Smooth muscle cell (in vitro differentiated cells): ENCODE data around the gene SERGEF. TPM values are rescaled to one million over a fixed set of nuclear protein-coding genes. Genes with fewer than 3 reads are reported as not detected.
A peak's percentile ranks its signal among the peaks of the same experiment; 100 is the strongest.

Source experiments
- DNase-seq: peaks from one replicate; lab custom pipeline; 2025; ENCODE audit not compliant: unreplicated experiment; lab: John Stamatoyannopoulos, UW
- H2AFZ ChIP-seq: fragments of 200-600 bp; sonication (generic); 2 replicates; pipeline ENCODE4 v1.6.0; 2016; ENCODE audit warnings: antibody characterized with exemption, low read depth, mild to moderate bottlenecking
- H3F3A ChIP-seq: fragments of 200-600 bp; sonication (generic); 2 replicates; pipeline ENCODE4 v1.6.0; 2017; ENCODE audit warnings: antibody characterized with exemption, low read depth
- H3K27ac ChIP-seq: fragments of 200-600 bp; sonication (generic); 2 replicates; pipeline ENCODE4 v1.5.1; 2016; ENCODE audit warnings: low read depth, mild to moderate bottlenecking
- H3K27me3 ChIP-seq: fragments of 200-600 bp; sonication (generic); 2 replicates; pipeline ENCODE4 v1.6.1; 2016; ENCODE audit warnings: low read depth, mild to moderate bottlenecking
- H3K36me3 ChIP-seq: fragments of 200-600 bp; sonication (generic); 2 replicates; pipeline ENCODE4 v1.5.1; 2016; ENCODE audit warnings: low read depth
- H3K4me1 ChIP-seq: fragments of 200-600 bp; sonication (generic); 2 replicates; pipeline ENCODE4 v1.5.1; 2016; ENCODE audit warnings: low read depth
- H3K4me2 ChIP-seq: fragments of 200-600 bp; sonication (generic); 2 replicates; pipeline ENCODE4 v1.6.0; 2016; ENCODE audit warnings: mild to moderate bottlenecking
- H3K4me3 ChIP-seq: fragments of 200-600 bp; sonication (generic); 2 replicates; pipeline ENCODE4 v1.5.1; 2016; ENCODE audit warnings: mild to moderate bottlenecking
- H3K79me2 ChIP-seq: fragments of 200-600 bp; sonication (generic); 2 replicates; pipeline ENCODE4 v1.6.0; 2016; ENCODE audit warnings: low read depth, mild to moderate bottlenecking
- H3K9ac ChIP-seq: fragments of 200-600 bp; sonication (generic); 2 replicates; pipeline ENCODE4 v1.6.0; 2016; ENCODE audit warnings: low read depth
- H3K9me3 ChIP-seq: fragments of 200-600 bp; sonication (generic); replicated peaks from 2 replicates; pipeline ENCODE4 v1.5.1; 2016; ENCODE audit warnings: low read depth
- H4K20me1 ChIP-seq: fragments of 200-600 bp; sonication (generic); 2 replicates; pipeline ENCODE4 v1.6.0; 2016; ENCODE audit warnings: low read depth
- CTCF ChIP-seq: fragments of 200-600 bp; sonication (generic); IDR thresholded peaks from 2 replicates; pipeline ENCODE4 v1.5.1; 2017; ENCODE audit warnings: borderline replicate concordance, mild to moderate bottlenecking, antibody characterized with exemption; ENCODE audit not compliant: insufficient read depth, poor library complexity, severe bottlenecking
- WGBS: methylation state at CpG from one replicate; pipeline ENCODE4 v1.1.7; 2016; ENCODE audit warnings: low lambda C conversion rate; 5-methylcytosine and 5-hydroxymethylcytosine counted together
- polyA plus RNA-seq: library from polyadenylated mRNA; unstranded; fragments of >200 nt; fragmentation: Nextera tagmentation; extraction: Ambion mirVana; gene quantifications from 2 replicates; pipeline ENCODE4 v1.2.1, GENCODE V29; 2016
- total RNA-seq: library from RNA; depleted of rRNA; stranded (reverse); fragments of >200 nt; gene quantifications from 2 replicates; pipeline ENCODE4 v1.2.3, GENCODE V29; 2014

SERGEF gene
- total RNA-seq: 4.9 and 8.1 TPM in 2 replicates
- 7.4 and 9.8 TPM in 2 replicates for polyA plus RNA-seq

- Histone ChIP-seq H4K20me1 (no peaks in the 10 kb centered on the region), H3F3A (peaks cover 6% of the 10 kb centered on the region), H3K27me3 (peaks cover 17% of the 10 kb centered on the region), H3K4me2 (peak within 1 kb of the TSS; percentile 91), H3K36me3 (no peaks in the 10 kb centered on the region), H3K27ac (no peak within 1 kb of the TSS), H3K9ac (peak within 1 kb of the TSS; percentile 10), H3K79me2 (no peaks in the 10 kb centered on the region), H3K9me3 (no peaks in the 10 kb centered on the region), H3K4me3 (peak within 1 kb of the TSS; percentile 74), H2AFZ (peak within 1 kb of the TSS; percentile 94), H3K4me1 (no peaks in the 10 kb centered on the region)
- no peak for TF ChIP-seq CTCF
- peak; percentile 56 for DNase-seq
- under 1% methylated on average over 49 of the region's 93 CpGs for WGBS
Measured at GRCh38 chr11:18012906-18013781, at the start of gene SERGEF. Gene SERGEF, minus strand, starts transcription at chr11:18013047. Its CDS starts 37 bp downstream, at chr11:18013010.

GRCh38 chr11:18061351-18061750, 48.5 kb upstream of the SERGEF start:
- no peak overlapping the region for H2AFZ ChIP-seq
- no peak overlapping the region for H3K4me2 ChIP-seq
- H3K36me3 ChIP-seq: no peaks in the 10 kb centered on the region
- no peaks in the 10 kb centered on the region for H3K4me1 ChIP-seq
- H3K9me3 ChIP-seq: no peaks in the 10 kb centered on the region
- no peaks in the 10 kb centered on the region for H3F3A ChIP-seq
- H3K27me3 ChIP-seq: no peaks in the 10 kb centered on the region
- no peaks in the 10 kb centered on the region for H3K79me2 ChIP-seq
- TF ChIP-seq CTCF: no peak
- H4K20me1 ChIP-seq: no peaks in the 10 kb centered on the region
- DNase-seq: no peak
- no peak overlapping the region for H3K27ac ChIP-seq
- H3K9ac ChIP-seq: no peak overlapping the region
- no peak overlapping the region for H3K4me3 ChIP-seq
- 86% methylated on average over 2 of the region's 2 CpGs for WGBS

- Histone ChIP-seq H3K9me3 (no peaks in the 10 kb centered on the region), H3K4me2 (no peak overlapping the region), H3K36me3 (no peaks in the 10 kb centered on the region), H2AFZ (no peak overlapping the region), H3K4me1 (no peaks in the 10 kb centered on the region), H3K9ac (no peak overlapping the region), H4K20me1 (no peaks in the 10 kb centered on the region), H3K27ac (no peak overlapping the region), H3K27me3 (peaks cover 5% of the 10 kb centered on the region), H3K79me2 (no peaks in the 10 kb centered on the region), H3K4me3 (no peak overlapping the region), H3F3A (no peaks in the 10 kb centered on the region)
- WGBS: 97% methylated on average over 1 of the region's 1 CpG
- no peak for DNase-seq
- TF ChIP-seq CTCF: no peak
Measured at GRCh38 chr11:18056561-18057181, 43.8 kb upstream of the SERGEF start.
